Measurements from ENCODE around the gene SLC17A6.

DNA sequence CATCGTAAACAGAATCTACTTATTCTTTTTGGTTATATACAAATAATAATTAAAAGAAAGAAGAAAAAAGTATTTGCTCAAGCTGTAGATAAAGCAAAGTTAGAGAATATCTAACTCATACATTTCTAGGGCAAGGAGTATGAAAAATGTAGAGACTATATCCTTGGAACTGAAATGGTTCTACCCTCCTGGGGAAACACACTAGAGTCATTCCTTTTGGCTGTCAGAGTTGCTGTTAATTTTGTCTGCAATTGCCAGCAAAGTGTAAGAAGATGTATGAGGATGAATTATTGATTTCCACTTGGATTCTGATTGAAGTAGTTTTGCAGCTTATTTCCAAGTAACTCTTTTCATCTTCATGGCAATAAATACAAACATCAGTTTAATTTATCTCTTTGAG is 69.1 kb downstream of the SLC17A6 start:
- TF ChIP-seq, protein P1, sequence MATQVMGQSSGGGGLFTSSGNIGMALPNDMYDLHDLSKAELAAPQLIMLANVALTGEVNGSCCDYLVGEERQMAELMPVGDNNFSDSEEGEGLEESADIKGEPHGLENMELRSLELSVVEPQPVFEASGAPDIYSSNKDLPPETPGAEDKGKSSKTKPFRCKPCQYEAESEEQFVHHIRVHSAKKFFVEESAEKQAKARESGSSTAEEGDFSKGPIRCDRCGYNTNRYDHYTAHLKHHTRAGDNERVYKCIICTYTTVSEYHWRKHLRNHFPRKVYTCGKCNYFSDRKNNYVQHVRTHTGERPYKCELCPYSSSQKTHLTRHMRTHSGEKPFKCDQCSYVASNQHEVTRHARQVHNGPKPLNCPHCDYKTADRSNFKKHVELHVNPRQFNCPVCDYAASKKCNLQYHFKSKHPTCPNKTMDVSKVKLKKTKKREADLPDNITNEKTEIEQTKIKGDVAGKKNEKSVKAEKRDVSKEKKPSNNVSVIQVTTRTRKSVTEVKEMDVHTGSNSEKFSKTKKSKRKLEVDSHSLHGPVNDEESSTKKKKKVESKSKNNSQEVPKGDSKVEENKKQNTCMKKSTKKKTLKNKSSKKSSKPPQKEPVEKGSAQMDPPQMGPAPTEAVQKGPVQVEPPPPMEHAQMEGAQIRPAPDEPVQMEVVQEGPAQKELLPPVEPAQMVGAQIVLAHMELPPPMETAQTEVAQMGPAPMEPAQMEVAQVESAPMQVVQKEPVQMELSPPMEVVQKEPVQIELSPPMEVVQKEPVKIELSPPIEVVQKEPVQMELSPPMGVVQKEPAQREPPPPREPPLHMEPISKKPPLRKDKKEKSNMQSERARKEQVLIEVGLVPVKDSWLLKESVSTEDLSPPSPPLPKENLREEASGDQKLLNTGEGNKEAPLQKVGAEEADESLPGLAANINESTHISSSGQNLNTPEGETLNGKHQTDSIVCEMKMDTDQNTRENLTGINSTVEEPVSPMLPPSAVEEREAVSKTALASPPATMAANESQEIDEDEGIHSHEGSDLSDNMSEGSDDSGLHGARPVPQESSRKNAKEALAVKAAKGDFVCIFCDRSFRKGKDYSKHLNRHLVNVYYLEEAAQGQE (IDR thresholded peaks at IDR 0.05) = no peak
- TF ChIP-seq, protein P2, sequence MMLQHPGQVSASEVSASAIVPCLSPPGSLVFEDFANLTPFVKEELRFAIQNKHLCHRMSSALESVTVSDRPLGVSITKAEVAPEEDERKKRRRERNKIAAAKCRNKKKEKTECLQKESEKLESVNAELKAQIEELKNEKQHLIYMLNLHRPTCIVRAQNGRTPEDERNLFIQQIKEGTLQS (IDR thresholded peaks at IDR 0.05) = no peak
- TF ChIP-seq, protein P3, sequence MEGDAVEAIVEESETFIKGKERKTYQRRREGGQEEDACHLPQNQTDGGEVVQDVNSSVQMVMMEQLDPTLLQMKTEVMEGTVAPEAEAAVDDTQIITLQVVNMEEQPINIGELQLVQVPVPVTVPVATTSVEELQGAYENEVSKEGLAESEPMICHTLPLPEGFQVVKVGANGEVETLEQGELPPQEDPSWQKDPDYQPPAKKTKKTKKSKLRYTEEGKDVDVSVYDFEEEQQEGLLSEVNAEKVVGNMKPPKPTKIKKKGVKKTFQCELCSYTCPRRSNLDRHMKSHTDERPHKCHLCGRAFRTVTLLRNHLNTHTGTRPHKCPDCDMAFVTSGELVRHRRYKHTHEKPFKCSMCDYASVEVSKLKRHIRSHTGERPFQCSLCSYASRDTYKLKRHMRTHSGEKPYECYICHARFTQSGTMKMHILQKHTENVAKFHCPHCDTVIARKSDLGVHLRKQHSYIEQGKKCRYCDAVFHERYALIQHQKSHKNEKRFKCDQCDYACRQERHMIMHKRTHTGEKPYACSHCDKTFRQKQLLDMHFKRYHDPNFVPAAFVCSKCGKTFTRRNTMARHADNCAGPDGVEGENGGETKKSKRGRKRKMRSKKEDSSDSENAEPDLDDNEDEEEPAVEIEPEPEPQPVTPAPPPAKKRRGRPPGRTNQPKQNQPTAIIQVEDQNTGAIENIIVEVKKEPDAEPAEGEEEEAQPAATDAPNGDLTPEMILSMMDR (IDR thresholded peaks at IDR 0.05; ENCODE audit: low read depth, low read length, missing input control) = no peak
- TF ChIP-seq TAF1 (conservative IDR thresholded peaks at IDR 0.05) (no peak), GABPA (IDR thresholded peaks at IDR 0.05 in 1 of 2, conservative IDR thresholded peaks at IDR 0.05 in 1 of 2) (no peak), EGR1 (IDR thresholded peaks at IDR 0.05; ENCODE audit: low read depth in 2 of 2) (no peak), JUND (IDR thresholded peaks at IDR 0.05) (no peak), FOXA1 (IDR thresholded peaks at IDR 0.05) (no peak), NR2F2 (IDR thresholded peaks at IDR 0.05) (no peak)
- TF ChIP-seq, protein P4, sequence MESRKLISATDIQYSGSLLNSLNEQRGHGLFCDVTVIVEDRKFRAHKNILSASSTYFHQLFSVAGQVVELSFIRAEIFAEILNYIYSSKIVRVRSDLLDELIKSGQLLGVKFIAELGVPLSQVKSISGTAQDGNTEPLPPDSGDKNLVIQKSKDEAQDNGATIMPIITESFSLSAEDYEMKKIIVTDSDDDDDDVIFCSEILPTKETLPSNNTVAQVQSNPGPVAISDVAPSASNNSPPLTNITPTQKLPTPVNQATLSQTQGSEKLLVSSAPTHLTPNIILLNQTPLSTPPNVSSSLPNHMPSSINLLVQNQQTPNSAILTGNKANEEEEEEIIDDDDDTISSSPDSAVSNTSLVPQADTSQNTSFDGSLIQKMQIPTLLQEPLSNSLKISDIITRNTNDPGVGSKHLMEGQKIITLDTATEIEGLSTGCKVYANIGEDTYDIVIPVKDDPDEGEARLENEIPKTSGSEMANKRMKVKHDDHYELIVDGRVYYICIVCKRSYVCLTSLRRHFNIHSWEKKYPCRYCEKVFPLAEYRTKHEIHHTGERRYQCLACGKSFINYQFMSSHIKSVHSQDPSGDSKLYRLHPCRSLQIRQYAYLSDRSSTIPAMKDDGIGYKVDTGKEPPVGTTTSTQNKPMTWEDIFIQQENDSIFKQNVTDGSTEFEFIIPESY (IDR thresholded peaks at IDR 0.05) = no peak
- TF ChIP-seq, protein P5, sequence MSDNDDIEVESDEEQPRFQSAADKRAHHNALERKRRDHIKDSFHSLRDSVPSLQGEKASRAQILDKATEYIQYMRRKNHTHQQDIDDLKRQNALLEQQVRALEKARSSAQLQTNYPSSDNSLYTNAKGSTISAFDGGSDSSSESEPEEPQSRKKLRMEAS (IDR thresholded peaks at IDR 0.05) = no peak

Data from liver (tissue), 3 donors.